GM19438 (cell line): Measurements from ENCODE around the gene ZNF860.

ENCODE experiments used
- ATAC-seq: cut with Tn5 transposase; IDR thresholded peaks from one replicate; pipeline ENCODE4 v1.9.1; 2021; ENCODE audit warnings: low read depth; ENCODE audit not compliant: unreplicated experiment

ZNF860 gene

GRCh38 chr3:32041316-32041715 lies 59.8 kb downstream of the ZNF860 start:
- no peak for ATAC-seq
